Stimulated activated effector memory CD8-positive, alpha-beta T cell treated with anti-CD3 and anti-CD28 coated beads, Interleukin-12 subunit alpha, Interleukin-12 subunit beta, amount 100 ng/mL, for 72 hours (primary cell): Measurements from ENCODE around the gene TMEM109.
A peak's percentile ranks its signal among the peaks of the same experiment; 100 is the strongest.

Experiments
- ATAC-seq: fragments of 150-1000 bp; cut with Tn5 transposase; 2 replicates; pipeline ENCODE4 v1.10.0; 2021
- DNase-seq, 2 donors: peaks; one replicate each; pipeline ENCODE4 v3.0.0; 2021 to 2022; ENCODE audit warnings: low spot score in 2 of 2
- H3K27ac Mint-ChIP-seq: one replicate; pipeline ENCODE4 v1.8.0; 2022; ENCODE audit warnings: mild to moderate bottlenecking, mixed read lengths
- H3K36me3 Mint-ChIP-seq: one replicate; pipeline ENCODE4 v1.8.0; 2022; ENCODE audit warnings: mild to moderate bottlenecking, mixed read lengths
- H3K4me1 Mint-ChIP-seq: one replicate; pipeline ENCODE4 v1.8.0; 2022; ENCODE audit warnings: mixed read lengths
- H3K4me3 Mint-ChIP-seq: one replicate; pipeline ENCODE4 v1.8.0; 2022; ENCODE audit warnings: mild to moderate bottlenecking, mixed read lengths
- H3K9me3 Mint-ChIP-seq: one replicate; pipeline ENCODE4 v1.8.0; 2022; ENCODE audit warnings: mixed read lengths

The TMEM109 gene, protein sequence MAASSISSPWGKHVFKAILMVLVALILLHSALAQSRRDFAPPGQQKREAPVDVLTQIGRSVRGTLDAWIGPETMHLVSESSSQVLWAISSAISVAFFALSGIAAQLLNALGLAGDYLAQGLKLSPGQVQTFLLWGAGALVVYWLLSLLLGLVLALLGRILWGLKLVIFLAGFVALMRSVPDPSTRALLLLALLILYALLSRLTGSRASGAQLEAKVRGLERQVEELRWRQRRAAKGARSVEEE

DNA sequence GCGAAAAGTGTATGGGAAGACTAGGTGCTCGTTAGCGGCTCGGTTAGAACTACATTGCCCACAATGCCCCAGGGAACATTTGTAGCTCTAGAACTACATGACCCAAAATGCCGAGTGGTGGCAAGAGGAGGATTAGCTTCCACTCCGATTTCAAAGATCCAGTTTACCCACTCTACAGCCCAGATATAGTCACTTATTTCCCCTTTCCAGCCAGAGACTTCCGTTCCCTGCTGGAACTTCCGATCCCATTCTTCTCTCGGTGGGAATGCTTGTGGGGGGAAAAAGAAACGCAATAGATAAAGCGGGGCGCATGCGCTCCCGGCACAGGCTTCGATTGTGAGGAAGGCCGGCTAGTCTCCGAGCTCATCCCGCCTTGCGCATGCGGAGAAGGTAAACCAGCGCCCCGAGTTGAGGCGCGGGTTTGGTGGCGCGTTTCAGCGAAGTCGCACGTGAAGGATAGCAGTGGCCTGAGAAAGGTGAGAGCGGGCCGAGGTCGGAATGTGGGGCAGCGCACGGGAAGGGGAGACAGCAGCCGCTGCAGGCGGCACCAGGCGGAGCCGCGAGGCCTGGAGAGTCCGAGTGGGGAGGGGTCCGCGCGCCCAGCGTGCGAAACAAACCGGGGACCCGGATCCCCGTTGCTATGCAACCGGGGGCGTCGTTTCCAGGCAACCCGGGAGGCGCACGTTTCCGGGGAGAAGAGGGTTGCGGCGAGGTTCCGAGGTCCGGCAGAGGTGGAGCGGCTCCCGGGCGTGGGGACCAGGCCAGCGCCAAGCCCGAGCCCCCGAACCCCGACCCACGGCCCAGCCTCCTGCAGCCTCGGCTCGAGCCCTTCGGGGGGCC is at the start of gene TMEM109:
Gene TMEM109, plus strand, starts transcription at position 366 of the 840 bp plus-strand sequence. CDS start 5,536 bp downstream, outside the sequence.
- H3K9me3 Mint-ChIP-seq: no peaks in the 10 kb centered on the region
- peak within 1 kb of the TSS; percentile 96 for H3K4me3 Mint-ChIP-seq
- H3K36me3 Mint-ChIP-seq: peaks cover 18% of the 10 kb centered on the region
- peak within 1 kb of the TSS; percentile 97 for H3K27ac Mint-ChIP-seq
- H3K4me1 Mint-ChIP-seq: peaks cover 65% of the 10 kb centered on the region
- DNase-seq (peak; percentile 69 to 94), ATAC-seq (peak; percentile 81)

DNA sequence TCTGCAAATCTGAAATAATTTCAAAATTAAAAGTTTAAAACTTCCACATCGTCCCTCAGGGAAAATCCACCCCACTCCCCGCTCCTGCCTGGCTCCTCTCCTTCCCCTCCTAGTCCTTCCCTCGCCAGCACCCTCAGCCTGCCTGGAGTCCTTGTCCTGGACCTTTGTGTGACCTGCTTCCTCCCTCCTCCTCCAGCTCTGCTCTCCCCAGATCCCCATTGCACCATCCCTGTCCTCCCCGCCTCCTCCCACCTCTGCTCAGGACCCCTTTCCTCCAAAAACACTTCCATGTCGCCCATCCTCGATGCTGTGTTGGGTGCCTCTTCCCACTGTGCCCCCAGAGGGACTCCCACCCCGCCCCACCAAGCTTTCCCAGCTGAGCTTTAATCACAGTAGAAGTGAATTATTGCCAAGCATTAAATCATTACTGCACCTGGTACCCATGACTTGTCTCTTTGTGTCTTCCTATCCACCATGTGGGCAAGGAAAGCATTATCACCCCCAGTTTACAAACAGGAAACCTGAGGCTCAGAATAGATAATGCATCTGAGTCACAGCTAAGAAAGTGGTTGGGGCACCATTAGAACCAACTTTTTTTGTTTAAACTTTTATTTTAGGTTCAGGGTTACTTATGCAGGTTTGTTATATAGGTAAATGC is 49.0 kb upstream of the TMEM109 start:
- H3K4me1 Mint-ChIP-seq: no peaks in the 10 kb centered on the region
- no peak for ATAC-seq
- no peak overlapping the region for H3K27ac Mint-ChIP-seq
- H3K4me3 Mint-ChIP-seq: no peak overlapping the region
- H3K9me3 Mint-ChIP-seq: no peaks in the 10 kb centered on the region
- DNase-seq: no peak
- H3K36me3 Mint-ChIP-seq: no peaks in the 10 kb centered on the region

DNA sequence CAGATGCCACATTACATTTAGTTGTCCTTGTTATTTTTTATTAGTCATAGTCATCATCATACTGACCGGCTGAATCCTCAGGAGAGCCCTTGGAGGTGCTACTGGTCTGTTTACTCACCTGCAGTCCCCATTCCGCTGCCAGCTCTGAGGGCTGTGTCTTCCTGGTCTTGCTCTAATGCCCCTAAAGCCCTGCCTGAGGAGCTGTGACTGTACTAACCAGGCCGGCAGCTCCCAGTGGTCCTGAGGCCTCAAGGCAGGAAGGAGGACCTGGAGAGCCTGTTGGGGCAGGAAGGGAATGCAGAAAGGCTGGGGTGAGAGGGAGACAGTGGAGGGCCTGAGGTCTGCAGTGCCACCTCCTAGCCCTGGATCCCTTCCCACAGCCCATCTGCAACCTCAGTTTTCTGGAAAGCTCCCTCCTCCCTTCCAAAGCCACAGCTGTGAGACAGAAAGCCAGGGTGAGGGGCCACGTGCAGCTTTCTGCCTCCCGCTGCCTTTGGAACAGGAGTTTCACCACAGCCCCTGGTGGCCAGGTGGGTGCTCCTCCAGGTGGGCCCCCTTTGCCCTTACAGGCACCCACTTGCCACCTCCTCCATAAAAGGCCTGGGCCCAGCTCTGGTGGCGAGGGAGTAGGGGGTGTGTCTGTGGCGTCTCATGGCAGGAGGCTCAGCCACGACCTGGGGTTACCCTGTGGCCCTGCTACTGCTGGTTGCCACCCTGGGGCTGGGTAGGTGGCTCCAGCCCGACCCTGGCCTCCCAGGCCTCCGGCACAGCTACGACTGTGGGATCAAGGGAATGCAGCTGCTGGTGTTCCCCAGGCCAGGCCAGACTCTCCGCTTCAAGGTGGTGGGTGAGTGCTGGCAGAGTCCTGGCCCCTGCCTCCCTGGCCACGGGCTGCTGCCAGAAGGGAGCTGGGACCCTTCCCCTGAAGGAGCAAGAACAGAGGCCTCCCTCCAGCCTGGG is 46.8 kb upstream of the TMEM109 start, which contains the start of gene ZP1:
Gene ZP1, plus strand, starts transcription at position 632 of the 960 bp plus-strand sequence. Its CDS starts 20 bp downstream, at position 652.
- no peaks in the 10 kb centered on the region for H3K9me3 Mint-ChIP-seq
- H3K27ac Mint-ChIP-seq: no peak within 1 kb of the TSS
- no peak within 1 kb of the TSS for H3K4me3 Mint-ChIP-seq
- DNase-seq (no peak), ATAC-seq (no peak)
- no peaks in the 10 kb centered on the region for H3K4me1 Mint-ChIP-seq
- H3K36me3 Mint-ChIP-seq: no peaks in the 10 kb centered on the region

DNA sequence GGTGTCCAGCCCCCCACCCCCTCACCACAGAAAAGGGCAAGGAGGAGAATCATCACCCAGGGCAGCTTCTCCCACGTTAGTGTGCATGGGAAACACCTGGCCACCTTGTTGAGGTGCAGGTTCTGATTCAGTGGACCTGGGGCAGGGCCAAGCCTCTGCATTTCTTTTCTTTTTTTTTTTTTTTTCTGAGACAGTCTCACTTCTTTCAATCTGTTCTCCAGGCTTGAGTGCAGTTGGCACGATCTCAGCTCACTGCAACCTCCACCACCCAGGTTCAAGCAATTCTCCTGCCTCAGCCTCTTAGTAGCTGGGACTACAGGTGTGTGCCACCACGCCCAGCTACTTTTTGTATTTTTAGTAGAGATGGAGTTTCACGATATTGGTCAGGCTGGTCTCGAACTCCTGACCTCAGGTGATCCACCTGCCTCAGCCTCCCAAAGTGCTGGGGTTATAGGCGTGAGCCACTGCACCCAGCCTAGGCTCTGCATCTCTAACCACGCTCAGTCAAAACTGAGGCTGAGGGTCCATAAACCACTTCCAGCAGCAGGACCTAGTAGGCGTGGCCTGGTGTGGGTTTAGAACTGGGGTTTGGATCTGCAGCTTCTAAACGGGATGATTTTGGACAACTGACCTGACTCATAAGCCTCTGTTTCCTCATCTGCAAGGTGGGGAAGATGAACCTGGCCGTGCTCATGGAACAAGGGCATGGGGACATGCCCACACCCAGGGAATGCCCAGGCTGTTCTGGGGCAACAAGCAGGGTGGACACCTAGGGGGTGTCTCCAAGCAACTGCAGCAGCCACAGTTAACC is 45.9 kb upstream of the TMEM109 start:
- no peak for DNase-seq
- no peak overlapping the region for H3K27ac Mint-ChIP-seq
- H3K4me3 Mint-ChIP-seq: no peak overlapping the region
- no peaks in the 10 kb centered on the region for H3K9me3 Mint-ChIP-seq
- no peak for ATAC-seq
- H3K36me3 Mint-ChIP-seq: no peaks in the 10 kb centered on the region
- peaks cover 3% of the 10 kb centered on the region for H3K4me1 Mint-ChIP-seq

DNA sequence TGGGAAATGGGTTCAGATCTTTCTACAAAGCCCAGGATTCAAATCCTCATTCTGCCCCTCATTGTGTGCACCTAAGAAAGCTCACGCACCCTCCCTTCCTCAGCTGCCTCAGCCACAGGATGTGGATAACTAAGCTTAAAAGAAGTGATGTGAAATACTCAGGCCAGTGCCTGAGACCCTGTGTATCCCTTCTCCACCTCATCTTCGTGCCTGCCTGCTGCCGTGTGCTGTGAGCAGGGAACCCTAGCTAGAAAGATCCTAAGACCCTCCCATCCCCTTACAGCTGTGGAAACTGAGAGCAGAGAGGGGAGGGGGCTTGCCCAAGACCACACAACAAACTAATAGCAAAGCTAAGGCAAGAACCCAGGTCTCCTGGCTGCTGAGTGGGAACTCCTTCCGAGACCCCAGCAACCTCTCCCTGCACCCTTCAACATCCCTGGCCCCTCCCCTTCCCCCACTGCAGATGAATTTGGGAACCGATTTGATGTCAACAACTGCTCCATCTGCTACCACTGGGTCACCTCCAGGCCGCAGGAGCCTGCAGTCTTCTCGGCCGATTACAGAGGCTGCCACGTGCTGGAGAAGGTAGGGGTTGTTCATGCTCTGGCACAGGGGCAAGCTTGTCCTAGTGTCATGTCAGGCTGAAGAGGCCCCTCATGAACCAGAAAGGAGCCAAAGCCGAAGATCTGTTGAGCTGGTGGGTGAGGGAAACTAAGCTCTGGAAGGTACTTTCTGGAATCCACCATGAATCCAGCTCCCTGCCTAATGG is 45.1 kb upstream of the TMEM109 start:
- ATAC-seq: no peak
- Mint-ChIP-seq H3K36me3 (no peaks in the 10 kb centered on the region), H3K4me3 (no peak overlapping the region), H3K9me3 (no peaks in the 10 kb centered on the region), H3K4me1 (peaks cover 7% of the 10 kb centered on the region), H3K27ac (no peak overlapping the region)
- no peak for DNase-seq

DNA sequence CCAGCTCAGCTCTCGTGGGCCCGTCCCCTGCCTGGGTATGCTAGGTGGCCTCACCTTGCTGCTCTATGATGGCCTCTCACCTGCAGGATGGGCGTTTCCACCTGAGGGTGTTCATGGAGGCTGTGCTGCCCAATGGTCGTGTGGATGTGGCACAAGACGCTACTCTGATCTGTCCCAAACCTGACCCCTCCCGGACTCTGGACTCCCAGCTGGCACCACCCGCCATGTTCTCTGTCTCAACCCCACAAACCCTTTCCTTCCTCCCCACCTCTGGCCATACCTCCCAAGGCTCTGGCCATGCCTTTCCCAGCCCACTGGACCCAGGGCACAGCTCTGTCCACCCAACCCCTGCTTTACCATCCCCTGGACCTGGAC is 44.5 kb upstream of the TMEM109 start:
- ATAC-seq: no peak
- no peak overlapping the region for H3K4me3 Mint-ChIP-seq
- H3K36me3 Mint-ChIP-seq: no peaks in the 10 kb centered on the region

DNA sequence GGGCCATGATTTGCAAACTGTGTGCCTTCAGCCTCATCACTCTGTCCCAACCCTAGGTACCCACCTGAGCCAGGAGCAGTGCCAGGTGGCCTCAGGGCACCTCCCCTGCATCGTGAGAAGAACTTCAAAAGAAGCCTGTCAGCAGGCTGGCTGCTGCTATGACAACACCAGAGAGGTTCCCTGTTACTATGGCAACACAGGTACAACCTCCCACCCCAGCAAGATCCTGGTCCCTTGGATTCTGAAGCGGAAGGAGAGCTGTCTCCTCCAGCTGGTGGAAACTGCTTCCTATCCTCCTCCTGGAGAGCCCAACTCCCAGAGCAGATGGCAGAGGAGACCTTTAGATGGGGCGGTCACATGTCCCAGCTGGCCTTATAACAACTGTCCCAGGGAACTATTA is 43.7 kb upstream of the TMEM109 start:
- ATAC-seq (no peak), DNase-seq (no peak)
- Mint-ChIP-seq H3K9me3 (no peaks in the 10 kb centered on the region), H3K36me3 (no peaks in the 10 kb centered on the region), H3K4me3 (no peak overlapping the region), H3K27ac (no peak overlapping the region), H3K4me1 (peaks cover 7% of the 10 kb centered on the region)

More for the DNA sequence above, 44.5 kb upstream of the TMEM109 start:
- Mint-ChIP-seq H3K9me3 (no peaks in the 10 kb centered on the region), H3K27ac (no peak overlapping the region), H3K4me1 (peaks cover 7% of the 10 kb centered on the region)
- no peak for DNase-seq

DNA sequence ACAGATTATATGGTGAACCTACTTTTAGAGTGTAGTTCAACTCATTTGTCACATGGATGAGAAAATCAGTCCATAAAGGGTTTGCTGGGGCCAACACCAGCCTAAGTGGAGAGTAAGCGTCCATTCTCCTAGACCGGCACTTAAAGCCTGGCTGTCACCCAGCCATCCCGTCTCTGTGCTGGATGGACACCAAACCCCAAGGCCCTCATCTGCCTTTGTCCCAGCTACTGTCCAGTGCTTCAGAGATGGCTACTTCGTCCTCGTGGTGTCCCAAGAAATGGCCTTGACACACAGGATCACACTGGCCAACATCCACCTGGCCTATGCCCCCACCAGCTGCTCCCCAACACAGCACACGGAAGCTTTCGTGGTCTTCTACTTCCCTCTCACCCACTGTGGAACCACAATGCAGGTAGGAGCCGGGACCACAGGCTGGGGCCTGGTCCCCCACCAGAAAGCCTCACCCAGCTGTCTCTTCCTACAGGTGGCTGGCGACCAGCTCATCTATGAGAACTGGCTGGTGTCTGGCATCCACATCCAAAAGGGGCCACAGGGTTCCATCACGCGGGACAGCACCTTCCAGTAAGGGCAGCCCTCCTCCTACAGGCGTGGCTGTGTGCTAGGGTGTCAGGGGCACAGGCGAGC is 43.1 kb upstream of the TMEM109 start:
- ATAC-seq: no peak

DNA sequence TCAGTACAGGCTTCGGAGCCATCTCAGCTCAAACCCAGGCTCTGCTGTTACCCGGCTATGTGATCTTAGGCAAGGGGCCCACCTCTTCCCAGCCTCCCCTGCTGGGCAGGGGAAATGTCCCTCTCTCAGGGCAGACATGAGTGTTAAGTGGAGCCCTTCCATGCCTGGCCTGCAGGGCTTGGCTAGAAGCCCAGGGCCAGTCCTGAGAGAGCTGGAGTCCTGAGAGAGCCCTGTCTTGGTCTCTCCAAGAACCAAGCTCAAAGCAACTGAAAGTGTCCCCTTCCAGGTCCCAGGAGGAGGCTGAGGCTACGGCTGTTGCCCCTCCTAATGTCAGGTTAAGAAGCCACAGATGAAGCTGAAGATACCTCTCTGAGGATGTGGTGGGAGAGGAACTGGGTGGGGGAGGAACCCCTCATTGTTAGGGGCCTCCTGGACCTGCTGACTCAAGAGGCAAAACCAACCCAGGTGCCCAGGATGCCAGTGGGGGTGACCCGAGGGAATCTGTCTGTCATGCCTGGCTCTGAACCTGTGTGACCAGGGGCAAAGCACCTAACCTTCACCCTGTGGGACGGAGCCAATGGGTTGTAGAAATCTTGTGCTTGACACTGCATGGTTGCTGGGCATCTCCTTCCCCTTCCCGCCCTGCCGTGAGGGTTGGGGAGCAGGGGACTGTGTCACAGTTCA is 42.4 kb upstream of the TMEM109 start:
- DNase-seq: no peak
- Mint-ChIP-seq H3K4me3 (no peak overlapping the region), H3K9me3 (no peaks in the 10 kb centered on the region)

More for the DNA sequence above, 43.1 kb upstream of the TMEM109 start:
- H3K4me3 Mint-ChIP-seq: no peak overlapping the region
- no peak overlapping the region for H3K27ac Mint-ChIP-seq
- no peaks in the 10 kb centered on the region for H3K36me3 Mint-ChIP-seq
- peaks cover 7% of the 10 kb centered on the region for H3K4me1 Mint-ChIP-seq
- no peaks in the 10 kb centered on the region for H3K9me3 Mint-ChIP-seq
- no peak for DNase-seq

DNA sequence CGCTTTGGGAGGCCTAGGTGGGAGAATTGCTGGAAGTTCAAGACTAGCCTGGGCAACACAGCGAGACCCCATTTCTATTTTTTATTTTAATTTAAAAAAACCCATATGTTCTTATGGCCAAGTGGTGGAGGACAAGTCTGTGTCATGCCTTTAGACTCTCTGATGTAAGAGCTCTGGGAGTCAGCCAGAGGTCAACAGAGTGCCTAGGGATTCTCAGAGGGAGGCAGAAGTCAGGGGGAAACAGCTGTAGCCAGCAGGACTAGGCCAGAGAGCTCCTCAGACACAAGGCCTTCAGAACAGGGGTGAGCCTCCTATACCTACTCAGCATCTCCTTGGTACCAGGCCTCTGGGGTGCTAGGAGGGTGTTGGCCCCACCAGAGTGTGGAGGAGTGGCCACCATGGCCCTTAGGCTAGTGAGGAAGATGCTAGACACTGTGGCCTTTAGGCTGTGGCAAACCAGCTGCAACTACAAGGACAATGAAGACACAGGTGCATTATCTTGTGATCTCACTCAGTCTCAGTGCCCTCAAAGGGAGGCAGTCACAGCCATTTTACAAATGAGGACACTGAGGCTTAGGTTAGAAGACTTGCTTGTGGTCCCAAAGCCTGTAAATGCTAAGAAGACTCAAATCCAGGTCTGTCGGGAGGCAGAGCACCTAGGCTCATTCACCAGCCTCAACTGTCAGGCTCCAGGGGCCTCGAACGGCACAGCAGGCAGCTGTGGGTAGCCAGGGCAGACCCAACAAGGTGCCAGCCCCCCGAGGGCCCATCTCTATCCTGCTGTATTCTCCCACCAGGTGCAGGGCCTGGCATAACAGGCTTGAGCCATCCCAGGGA is 41.6 kb upstream of the TMEM109 start:
- DNase-seq: no peak
- ATAC-seq: no peak
- no peak overlapping the region for H3K27ac Mint-ChIP-seq

More for the DNA sequence above, 42.4 kb upstream of the TMEM109 start:
- no peak overlapping the region for H3K27ac Mint-ChIP-seq
- H3K4me1 Mint-ChIP-seq: peaks cover 7% of the 10 kb centered on the region
- no peak for ATAC-seq
- H3K36me3 Mint-ChIP-seq: no peaks in the 10 kb centered on the region

DNA sequence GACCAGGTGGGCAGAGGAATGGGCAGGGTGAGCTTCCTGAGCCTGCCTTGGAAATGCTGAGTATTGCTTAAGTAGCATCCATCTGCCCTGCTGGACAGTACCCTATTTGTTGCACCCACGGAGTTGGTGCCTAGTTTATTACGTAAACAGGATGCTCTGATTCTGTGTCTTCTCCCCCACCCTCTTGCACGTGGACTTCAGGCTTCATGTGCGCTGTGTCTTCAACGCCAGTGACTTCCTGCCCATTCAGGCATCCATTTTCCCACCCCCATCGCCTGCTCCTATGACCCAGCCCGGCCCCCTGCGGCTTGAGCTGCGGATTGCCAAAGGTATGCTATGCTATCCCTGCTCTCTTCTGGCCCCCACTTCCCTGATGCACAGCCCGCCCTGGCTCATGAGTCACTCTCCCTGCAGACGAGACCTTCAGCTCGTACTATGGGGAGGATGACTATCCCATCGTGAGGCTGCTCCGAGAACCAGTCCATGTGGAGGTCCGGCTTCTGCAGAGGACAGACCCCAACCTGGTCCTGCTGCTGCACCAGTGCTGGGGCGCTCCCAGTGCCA is 40.9 kb upstream of the TMEM109 start:
- H3K27ac Mint-ChIP-seq: peak overlapping the region; percentile 56
- DNase-seq (no peak), ATAC-seq (no peak)
- no peaks in the 10 kb centered on the region for H3K36me3 Mint-ChIP-seq
- peaks cover 7% of the 10 kb centered on the region for H3K4me1 Mint-ChIP-seq
- no peak overlapping the region for H3K4me3 Mint-ChIP-seq
- H3K9me3 Mint-ChIP-seq: no peaks in the 10 kb centered on the region

More for the DNA sequence above, 41.6 kb upstream of the TMEM109 start:
- no peak overlapping the region for H3K4me3 Mint-ChIP-seq
- no peaks in the 10 kb centered on the region for H3K36me3 Mint-ChIP-seq
- H3K9me3 Mint-ChIP-seq: no peaks in the 10 kb centered on the region
- H3K4me1 Mint-ChIP-seq: peaks cover 7% of the 10 kb centered on the region

DNA sequence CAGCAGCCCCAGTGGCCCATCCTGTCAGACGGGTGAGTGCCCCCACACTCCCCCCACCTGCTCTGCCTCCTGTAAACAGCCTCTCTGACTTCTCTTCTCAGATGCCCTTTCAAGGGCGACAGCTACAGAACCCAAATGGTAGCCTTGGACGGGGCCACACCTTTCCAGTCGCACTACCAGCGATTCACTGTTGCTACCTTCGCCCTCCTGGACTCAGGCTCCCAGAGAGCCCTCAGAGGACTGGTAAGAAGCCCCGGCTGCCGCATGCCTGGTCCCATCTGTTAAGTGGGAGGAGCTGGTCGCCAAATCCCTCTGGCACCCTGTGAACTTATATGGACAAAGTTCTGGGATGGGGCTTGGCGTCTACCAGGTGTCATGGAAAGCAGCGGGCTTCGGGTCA is 40.4 kb upstream of the TMEM109 start:
- Mint-ChIP-seq H3K4me1 (peaks cover 7% of the 10 kb centered on the region), H3K4me3 (no peak overlapping the region), H3K36me3 (peaks cover 3% of the 10 kb centered on the region), H3K9me3 (no peaks in the 10 kb centered on the region), H3K27ac (peak overlapping the region; percentile 56)
- DNase-seq (no peak), ATAC-seq (no peak)
